Fibroblast of villous mesenchyme (primary cell): ENCODE data around the gene GRIA1. TPM values are rescaled to one million over a fixed set of nuclear protein-coding genes. Genes with fewer than 3 reads are reported as not detected.
A peak's percentile ranks its signal among the peaks of the same experiment; 100 is the strongest.

Experiments
- DNase-seq: peaks from one replicate; pipeline ENCODE4 v3.0.0-alpha.2; 2010; ENCODE audit warnings: low read depth
- H3K4me3 ChIP-seq: 2 replicates; pipeline ENCODE4 v1.5.1; 2011; ENCODE audit warnings: low read depth, mild to moderate bottlenecking, low read length
- CTCF ChIP-seq: IDR thresholded peaks from 2 replicates; pipeline ENCODE4 v1.5.1; 2012; ENCODE audit warnings: low read depth, mild to moderate bottlenecking, low read length; ENCODE audit not compliant: insufficient read depth
- total RNA-seq: library from RNA; depleted of rRNA; stranded (reverse); fragments of >200 nt; gene quantifications from 2 replicates; pipeline ENCODE4 v1.2.3, GENCODE V29; 2012

Gene GRIA1
- total RNA-seq, 1 donor: 22.5 TPM

GRCh38 chr5:153658149-153658548, 167.7 kb downstream of the GRIA1 start:
- no peak for TF ChIP-seq CTCF
- no peak overlapping the region for H3K4me3 ChIP-seq
- no peak for DNase-seq

- no peak for TF ChIP-seq CTCF
- DNase-seq: no peak
- H3K4me3 ChIP-seq: no peak overlapping the region
These were observed 168.1 kb downstream of the GRIA1 start for GRCh38 chr5:153658606-153659005.

- no peak for TF ChIP-seq CTCF
These were observed 168.7 kb downstream of the GRIA1 start for GRCh38 chr5:153659039-153659736.

GRCh38 chr5:153660919-153661318, 170.4 kb downstream of the GRIA1 start:
- DNase-seq: peak; percentile 37
- H3K4me3 ChIP-seq: no peak overlapping the region
- no peak for TF ChIP-seq CTCF

More at GRCh38 chr5:153659039-153659736, 168.7 kb downstream of the GRIA1 start:
- peak; percentile 88 for DNase-seq
- H3K4me3 ChIP-seq: no peak overlapping the region

- DNase-seq: peak; percentile 17
- no peak overlapping the region for H3K4me3 ChIP-seq
- no peak for TF ChIP-seq CTCF
These were observed 171.4 kb downstream of the GRIA1 start for GRCh38 chr5:153661897-153662296.

GRCh38 chr5:153670101-153670500, 179.6 kb downstream of the GRIA1 start:
- no peak for DNase-seq
- no peak for TF ChIP-seq CTCF
- no peak overlapping the region for H3K4me3 ChIP-seq
